HEK293 (cell line): ENCODE results near the gene TAF8.

Experiments used
- CTCF ChIA-PET: fragments of 350-600 bp; formaldehyde crosslinking; extraction: SDS; loops from one replicate; lab custom pipeline; 2021; ENCODE audit warnings: antibody characterized with exemption; lab: Yijun Ruan, JAX
- POLR2A ChIA-PET: fragments of 300-600 bp; formaldehyde crosslinking; extraction: SDS; loops from one replicate; lab custom pipeline; 2020; ENCODE audit warnings: antibody characterized with exemption, inconsistent platforms; lab: Yijun Ruan, JAX
- H3K27ac ChIP-seq: fragments of 200-500 bp; sonication (Bioruptor generic); 2 replicates; pipeline ENCODE4 v1.5.1; 2014; ENCODE audit warnings: low read depth, low read length, control low read depth, inconsistent platforms; ENCODE audit errors: extremely low read depth
- H3K36me3 ChIP-seq, 2 experiments: fragments of 200-500 bp in 1 of 2; sonication (Bioruptor generic) in 1 of 2; 1 replicate in 1 of 2; 2 replicates in 1 of 2; pipeline ENCODE4 v1.5.1; 2014 to 2017; ENCODE audit warnings: inconsistent platforms in 2 of 2, low read length in 2 of 2; ENCODE audit not compliant: control insufficient read depth in 2 of 2, insufficient read depth in 1 of 2
- H3K4me1 ChIP-seq: fragments of 200-500 bp; sonication (Bioruptor generic); 2 replicates; pipeline ENCODE4 v1.5.1; 2014; ENCODE audit warnings: mild to moderate bottlenecking, low read length, inconsistent platforms; ENCODE audit not compliant: control insufficient read depth, insufficient read depth
- H3K4me3 ChIP-seq: 2 replicates; pipeline ENCODE4 v1.5.1; 2011; ENCODE audit warnings: low read depth, mild to moderate bottlenecking, control low read depth, low read length, moderate library complexity
- H3K9me3 ChIP-seq: fragments of 200-500 bp; sonication (Bioruptor generic); 2 replicates; pipeline ENCODE4 v1.5.1; 2014; ENCODE audit warnings: low read depth, low read length, inconsistent platforms; ENCODE audit not compliant: control insufficient read depth, insufficient read depth
- HOXA7 ChIP-seq: sonication (generic); formaldehyde crosslinking; IDR thresholded peaks from 2 replicates; pipeline ENCODE4 v1.8.1; 2022; ENCODE audit warnings: missing genetic modification reagents, borderline replicate concordance
- KLF9 ChIP-seq: fragments of 450-650 bp; formaldehyde crosslinking; IDR thresholded peaks from 2 replicates; pipeline ENCODE4 v1.5.1; 2016; ENCODE audit warnings: missing biosample characterization, missing genetic modification characterization, low read depth
- PRDM6 ChIP-seq: fragments of 450-650 bp; formaldehyde crosslinking; IDR thresholded peaks from 2 replicates; pipeline ENCODE4 v1.5.1; 2017; ENCODE audit warnings: missing biosample characterization, missing genetic modification characterization
- WT1 ChIP-seq: fragments of 450-650 bp; formaldehyde crosslinking; IDR thresholded peaks from 2 replicates; pipeline ENCODE4 v1.5.1; 2016; ENCODE audit warnings: missing biosample characterization, missing genetic modification characterization
- YY1 ChIP-seq: fragments of 450-650 bp; formaldehyde crosslinking; IDR thresholded peaks from 2 replicates; pipeline ENCODE4 v1.5.1; 2018; ENCODE audit warnings: missing biosample characterization, missing genetic modification characterization
- ZBTB11 ChIP-seq: fragments of 450-650 bp; formaldehyde crosslinking; conservative IDR thresholded peaks from 2 replicates; pipeline ENCODE4 v1.5.1; 2016; ENCODE audit warnings: low read depth, missing biosample characterization, missing genetic modification characterization
- ZBTB17 ChIP-seq: fragments of 450-650 bp; formaldehyde crosslinking; IDR thresholded peaks from 2 replicates; pipeline ENCODE4 v1.5.1; 2016; ENCODE audit warnings: missing biosample characterization, missing genetic modification characterization
- ZBTB20 ChIP-seq: fragments of 450-650 bp; formaldehyde crosslinking; IDR thresholded peaks from 2 replicates; pipeline ENCODE4 v1.5.1; 2016; ENCODE audit warnings: missing biosample characterization, missing genetic modification characterization
- ZBTB49 ChIP-seq: fragments of 450-650 bp; formaldehyde crosslinking; IDR thresholded peaks from 2 replicates; pipeline ENCODE4 v1.5.1; 2016; ENCODE audit warnings: missing biosample characterization, missing genetic modification characterization, low read depth
- ZNF155 ChIP-seq: fragments of 450-650 bp; formaldehyde crosslinking; IDR thresholded peaks from 2 replicates; pipeline ENCODE4 v1.5.1; 2016; ENCODE audit warnings: missing biosample characterization, missing genetic modification characterization
- ZNF18 ChIP-seq: fragments of 450-650 bp; formaldehyde crosslinking; IDR thresholded peaks from 2 replicates; pipeline ENCODE4 v1.5.1; 2016; ENCODE audit warnings: missing biosample characterization, missing genetic modification characterization
- ZNF248 ChIP-seq: fragments of 450-650 bp; formaldehyde crosslinking; IDR thresholded peaks from 2 replicates; pipeline ENCODE4 v1.5.1; 2017; ENCODE audit warnings: missing biosample characterization, missing genetic modification characterization
- ZNF324 ChIP-seq: fragments of 450-650 bp; formaldehyde crosslinking; IDR thresholded peaks from 2 replicates; pipeline ENCODE4 v1.5.1; 2016; ENCODE audit warnings: missing biosample characterization, missing genetic modification characterization
- ZNF335 ChIP-seq: fragments of 450-650 bp; formaldehyde crosslinking; conservative IDR thresholded peaks from 2 replicates; pipeline ENCODE4 v1.5.1; 2016; ENCODE audit warnings: missing biosample characterization, missing genetic modification characterization
- ZNF518A ChIP-seq: fragments of 450-650 bp; formaldehyde crosslinking; conservative IDR thresholded peaks from 2 replicates; pipeline ENCODE4 v1.5.1; 2016; ENCODE audit warnings: low read depth, missing biosample characterization, missing genetic modification characterization
- ZNF558 ChIP-seq: fragments of 450-650 bp; formaldehyde crosslinking; IDR thresholded peaks from 2 replicates; pipeline ENCODE4 v1.5.1; 2016; ENCODE audit warnings: missing biosample characterization, missing genetic modification characterization
- ZNF837 ChIP-seq: fragments of 450-650 bp; formaldehyde crosslinking; IDR thresholded peaks from 2 replicates; pipeline ENCODE4 v1.5.1; 2016; ENCODE audit warnings: missing biosample characterization, missing genetic modification characterization

TAF8 gene

GRCh38 chr6:42133926-42134325 lies 83.6 kb downstream of the TAF8 start:
- CTCF ChIA-PET: interaction anchor here (1.0 kb wide), 1 partner anchor 413 kb away, joined by 4 read pairs; no protein-coding TSS in a partner anchor
- POLR2A ChIA-PET: interaction anchor here (1.3 to 1.4 kb wide), 2 partner anchors 10 to 23 kb away, joined by 3 read pairs; no protein-coding TSS in a partner anchor
- no peak overlapping the region for H3K4me3 ChIP-seq

GRCh38 chr6:42135161-42135560 lies 84.8 kb downstream of the TAF8 start:
- Histone ChIP-seq H3K36me3 (no peaks in the 10 kb centered on the region), H3K9me3 (no peaks in the 10 kb centered on the region), H3K4me1 (peaks cover 20% of the 10 kb centered on the region), H3K27ac (no peak overlapping the region), H3K4me3 (no peak overlapping the region)
- CTCF ChIA-PET: interaction anchor here (0.7 to 1.5 kb wide), 3 partner anchors 32 to 50 kb away, joined by 3 to 5 read pairs (median 4); no protein-coding TSS in a partner anchor
- POLR2A ChIA-PET: no interaction called here
- no peak for TF ChIP-seq WT1 (tag by site-specific recombination)
- TF ChIP-seq ZBTB49: no peak
- TF ChIP-seq YY1 (tag by site-specific recombination): no peak
- TF ChIP-seq PRDM6: no peak
- TF ChIP-seq ZBTB11 (tag by site-specific recombination): no peak
- no peak for TF ChIP-seq ZNF248 (tag by site-specific recombination)
- TF ChIP-seq ZNF18 (tag by site-specific recombination): no peak
- TF ChIP-seq HOXA7 (CRISPR knock-in tag): no peak
- TF ChIP-seq ZNF558 (tag by site-specific recombination): no peak

More at GRCh38 chr6:42133926-42134325, 83.6 kb downstream of the TAF8 start:
- Histone ChIP-seq H3K9me3 (no peaks in the 10 kb centered on the region), H3K4me1 (peaks cover 11% of the 10 kb centered on the region), H3K27ac (no peak overlapping the region), H3K36me3 (no peaks in the 10 kb centered on the region)
- TF ChIP-seq ZNF155 (tag by site-specific recombination) (no peak), ZNF837 (no peak), ZBTB17 (no peak), ZNF324 (no peak), ZBTB20 (no peak), ZNF518A (tag by site-specific recombination) (no peak), ZNF335 (tag by site-specific recombination) (no peak), KLF9 (tag by site-specific recombination) (no peak)
